Stimulated activated CD4-positive, alpha-beta T cell treated with anti-CD3 and anti-CD28 coated beads, Interleukin-1b, Interleukin-23, amount 100 ng/mL, for 24 hours (primary cell): ENCODE measurements around the gene ACVR1.
"Not testable (repeated sequence)": the region's sequence is repeated elsewhere in the genome, so short reads cannot be mapped to it uniquely, and the experiment has no call there.

Experiments used
- DNase-seq, 4 experiments: peaks; one replicate each; pipeline ENCODE4 v3.0.0-alpha.2; 2020; ENCODE audit warnings: low read depth in 4 of 4, low spot score in 1 of 4

ACVR1 gene

DNA sequence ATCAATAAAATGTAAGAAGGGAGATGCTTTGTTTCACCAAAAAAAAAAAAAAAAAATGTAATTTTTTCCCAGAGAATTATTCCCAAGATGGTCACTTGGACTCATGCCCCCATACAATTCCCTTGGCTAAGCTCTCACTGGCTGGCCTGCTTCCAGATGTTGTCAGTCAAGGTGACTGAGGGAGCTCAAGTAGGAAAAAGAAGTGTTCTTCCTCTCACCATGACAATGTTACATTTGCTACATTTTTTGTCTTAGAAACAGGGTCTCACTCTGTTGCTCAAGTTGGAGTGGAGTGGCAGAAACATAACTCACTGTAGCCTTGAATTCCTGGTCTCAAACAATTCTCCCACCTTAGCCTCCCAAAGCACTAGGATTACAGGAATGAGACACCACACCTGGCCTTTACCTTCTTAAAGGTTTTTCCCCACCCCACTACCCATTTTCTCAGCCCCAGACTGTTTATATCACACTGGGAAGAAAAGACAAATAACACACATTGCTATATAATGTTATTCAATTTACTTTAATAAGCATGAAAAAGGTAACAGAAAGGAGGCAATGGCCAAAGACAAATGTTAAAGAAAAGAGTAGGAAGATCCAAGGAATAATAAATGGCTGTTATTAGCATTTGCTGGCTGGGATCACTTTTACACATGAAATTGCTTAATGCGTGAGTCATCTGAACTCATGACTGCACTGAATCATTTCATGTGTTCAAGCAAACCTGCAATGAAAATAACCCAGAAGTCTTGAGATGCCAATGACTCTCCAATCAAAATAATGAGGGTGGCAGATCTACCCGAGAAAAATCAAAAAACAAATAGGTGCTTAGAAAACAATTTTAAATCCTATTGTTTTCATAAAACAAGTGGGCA, 45.2 kb downstream of the ACVR1 start:
- no peak for DNase-seq

DNA sequence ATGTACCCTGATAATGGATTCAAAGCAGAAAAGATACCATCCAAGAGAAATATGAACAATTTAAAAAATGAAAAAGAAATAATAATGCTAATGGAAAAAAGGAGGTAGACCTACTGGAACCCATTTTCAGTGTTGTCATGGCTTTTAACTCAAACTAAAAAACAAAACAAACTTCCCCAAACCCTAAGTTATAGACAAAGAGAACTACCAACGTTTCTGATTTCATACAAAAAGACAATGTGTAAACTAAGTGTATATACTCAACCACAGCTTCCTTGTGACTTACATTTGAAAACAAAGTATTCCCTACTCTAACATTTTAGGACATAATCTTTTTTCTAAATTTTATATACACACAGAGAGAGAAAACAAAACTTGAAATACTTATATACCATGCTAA, 45.9 kb downstream of the ACVR1 start:
- DNase-seq = no peak

- DNase-seq = no peak
Measured at GRCh38 chr2:157827377-157827776, 48.8 kb downstream of the ACVR1 start.

GRCh38 chr2:157826644-157827043, 49.5 kb downstream of the ACVR1 start:
- DNase-seq = not testable (repeated sequence)

DNA sequence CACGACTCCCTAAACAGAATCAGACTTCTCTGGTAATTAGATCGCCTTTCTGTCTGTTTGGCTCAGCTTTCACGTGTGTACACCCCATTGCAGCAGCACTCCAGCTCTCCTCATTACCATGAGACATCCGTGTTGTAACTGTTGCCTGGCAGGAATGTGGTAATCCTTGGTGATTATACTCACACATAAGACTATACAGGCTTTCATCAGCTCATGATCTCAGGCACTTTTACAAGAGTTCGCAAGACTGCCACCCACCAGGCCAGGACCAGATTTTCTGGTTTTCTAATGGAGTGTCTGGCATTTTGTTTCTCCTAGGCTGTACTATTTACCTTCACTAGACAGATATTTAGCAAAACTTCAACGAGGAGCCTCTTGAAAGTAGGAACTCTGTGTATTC, 50.2 kb downstream of the ACVR1 start:
- no peak for DNase-seq

GRCh38 chr2:157822993-157823392, 53.1 kb downstream of the ACVR1 start:
- DNase-seq = no peak

GRCh38 chr2:157822533-157822932, 53.6 kb downstream of the ACVR1 start:
- DNase-seq = no peak

DNA sequence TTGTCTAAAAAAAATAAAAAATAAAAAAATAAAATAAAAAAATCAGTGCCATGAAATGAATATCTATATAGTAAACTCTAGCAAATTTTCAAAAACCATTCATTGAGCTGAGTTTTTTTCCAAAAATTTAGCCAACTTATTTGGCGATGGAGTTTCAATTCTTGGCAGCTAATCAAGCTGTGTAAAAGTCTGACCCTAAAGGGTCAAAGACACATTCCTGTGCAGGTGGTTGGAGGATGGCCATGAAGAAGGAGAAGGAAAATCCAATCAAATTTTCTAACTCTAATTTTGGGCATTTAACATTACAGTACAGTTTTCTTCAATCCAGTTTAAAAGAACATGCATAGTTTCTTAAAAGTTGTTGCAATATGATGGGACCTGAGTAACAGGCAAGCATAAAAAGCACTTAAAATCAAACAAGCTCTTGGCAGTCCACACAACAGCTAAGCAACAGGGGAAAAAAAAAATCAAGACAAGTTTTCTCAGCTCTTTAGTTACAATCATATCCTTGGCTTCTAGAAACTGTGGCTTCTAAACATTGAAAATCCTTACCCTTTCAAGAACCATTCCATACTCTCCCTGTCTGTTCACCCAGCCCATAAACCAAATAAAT, 54.5 kb downstream of the ACVR1 start:
- no peak for DNase-seq

DNA sequence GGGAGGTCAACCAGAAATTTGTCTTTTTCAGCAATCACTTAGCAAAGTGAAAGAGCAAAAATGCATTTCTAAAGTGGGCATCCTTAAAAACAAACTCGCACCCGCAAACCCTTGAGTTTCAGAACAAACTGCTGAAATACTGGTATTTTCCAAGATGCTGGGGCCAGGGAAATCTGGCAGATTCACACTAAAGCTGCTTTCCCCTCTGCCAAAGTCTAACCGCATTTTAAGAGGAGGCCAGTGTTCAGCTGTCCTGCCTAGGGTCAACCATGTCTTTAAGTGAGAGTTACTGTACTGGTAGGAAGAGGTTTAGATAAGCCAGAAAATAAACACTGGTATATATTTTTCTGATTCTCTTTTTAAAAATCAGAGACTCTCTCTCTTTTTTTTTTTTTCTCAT, 55.9 kb downstream of the ACVR1 start:
- no peak for DNase-seq

DNA sequence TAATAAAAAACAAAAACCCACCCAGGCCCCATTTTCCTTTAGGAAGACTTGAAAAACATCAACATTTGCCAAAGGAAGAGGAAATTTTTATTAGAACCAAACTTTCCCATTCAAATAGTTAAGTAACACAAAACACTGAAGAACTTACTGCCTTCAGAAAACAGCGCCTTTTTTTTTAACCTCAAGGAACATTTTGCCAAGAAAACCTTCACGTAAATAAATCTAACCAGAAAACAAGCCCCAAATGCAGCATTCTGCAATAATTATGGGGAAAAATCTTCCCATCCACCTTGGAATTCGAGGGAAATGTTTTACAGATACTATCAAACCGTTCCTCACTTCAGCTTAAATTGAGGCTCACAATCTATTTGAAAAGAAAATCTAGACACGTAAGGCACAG, 56.4 kb downstream of the ACVR1 start:
- no peak for DNase-seq

DNA sequence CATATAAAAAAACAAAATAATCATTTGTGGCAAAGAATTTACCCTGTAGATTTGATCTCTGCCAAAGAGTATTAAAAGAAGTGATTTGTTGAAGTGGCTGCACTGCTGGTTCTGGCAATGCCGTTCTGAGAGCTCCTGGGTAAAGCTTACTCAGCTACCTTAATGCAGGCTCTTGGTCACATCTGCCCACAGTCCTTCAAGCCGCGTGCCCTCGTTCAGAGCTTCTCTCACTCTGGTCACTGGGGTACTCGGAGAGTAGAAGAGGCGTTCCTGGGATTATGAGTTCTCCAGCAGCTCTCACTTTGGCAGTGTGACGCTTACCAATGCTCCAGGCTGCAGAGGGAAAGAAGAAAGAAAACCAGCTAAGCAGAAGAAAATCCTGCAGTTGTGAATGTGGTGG, 57.9 kb downstream of the ACVR1 start:
- DNase-seq = no peak

- no peak for DNase-seq
Measured at GRCh38 chr2:157815421-157815820, 60.7 kb downstream of the ACVR1 start.

- no peak for DNase-seq
Measured at GRCh38 chr2:157813467-157813866, 62.7 kb downstream of the ACVR1 start.

GRCh38 chr2:157810037-157810436, 66.1 kb downstream of the ACVR1 start:
- DNase-seq = no peak

DNA sequence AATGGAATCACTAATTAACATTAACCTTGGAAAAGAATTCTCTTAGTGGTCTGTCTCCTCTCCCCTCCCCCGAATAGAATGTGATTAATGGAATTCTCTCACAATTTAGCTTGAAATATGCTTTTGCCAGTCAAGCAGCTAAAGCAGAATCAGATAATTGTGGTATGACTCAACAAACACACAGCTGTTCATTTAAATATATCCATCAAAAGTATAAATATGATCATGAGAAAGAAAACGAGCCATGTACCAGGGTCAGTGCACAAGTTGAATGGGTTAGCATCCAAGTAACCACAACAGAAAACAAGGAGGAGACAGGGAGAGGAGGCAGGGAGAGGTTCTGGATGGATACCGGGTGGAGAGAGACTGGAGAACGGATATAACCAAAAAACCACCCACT, 66.9 kb downstream of the ACVR1 start:
- DNase-seq = no peak

DNA sequence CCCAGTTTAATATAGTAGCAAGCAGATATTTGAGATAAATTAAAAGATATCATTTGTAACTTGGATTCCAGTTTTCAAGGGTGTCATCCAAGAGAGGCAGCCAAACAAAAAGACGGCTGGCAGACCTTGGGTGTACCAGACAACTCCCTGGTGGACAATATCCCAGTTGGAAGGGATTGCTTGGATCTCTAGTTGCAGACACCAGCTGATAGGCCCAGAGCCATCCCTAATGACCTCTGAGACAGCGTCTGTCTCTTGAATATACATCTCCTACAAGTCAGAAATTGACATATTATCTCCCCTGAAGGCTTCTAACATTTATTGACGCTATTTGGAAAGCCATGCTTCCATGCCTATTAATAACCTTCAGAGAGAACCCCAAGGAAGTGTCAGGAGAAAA, 67.7 kb downstream of the ACVR1 start:
- no peak for DNase-seq

GRCh38 chr2:157806426-157807077, 69.6 kb downstream of the ACVR1 start:
- DNase-seq = no peak

GRCh38 chr2:157805519-157805918, 70.6 kb downstream of the ACVR1 start:
- DNase-seq = no peak

- no peak for DNase-seq
Measured at GRCh38 chr2:157804355-157804754, 71.8 kb downstream of the ACVR1 start.

DNA sequence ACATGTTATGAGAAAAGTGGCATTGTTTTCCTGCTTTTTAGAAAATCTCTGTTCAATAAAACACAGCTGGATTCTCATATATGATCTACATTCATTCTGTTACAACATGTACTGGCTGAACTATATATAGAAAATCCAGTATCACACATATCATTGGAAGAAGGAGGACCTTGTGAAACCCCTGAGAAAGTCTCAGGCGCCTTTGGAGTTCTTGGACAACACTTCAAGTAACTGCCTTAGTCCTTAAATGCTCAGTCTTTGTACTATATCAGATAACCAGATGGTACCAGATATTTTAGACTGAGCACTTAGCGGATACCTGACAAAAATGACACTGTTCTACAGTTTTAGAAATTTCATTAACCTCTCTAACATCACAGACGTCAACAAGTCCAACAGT, 72.2 kb downstream of the ACVR1 start:
- no peak for DNase-seq

- DNase-seq = no peak
Measured at GRCh38 chr2:157803476-157803875, 72.7 kb downstream of the ACVR1 start.

DNA sequence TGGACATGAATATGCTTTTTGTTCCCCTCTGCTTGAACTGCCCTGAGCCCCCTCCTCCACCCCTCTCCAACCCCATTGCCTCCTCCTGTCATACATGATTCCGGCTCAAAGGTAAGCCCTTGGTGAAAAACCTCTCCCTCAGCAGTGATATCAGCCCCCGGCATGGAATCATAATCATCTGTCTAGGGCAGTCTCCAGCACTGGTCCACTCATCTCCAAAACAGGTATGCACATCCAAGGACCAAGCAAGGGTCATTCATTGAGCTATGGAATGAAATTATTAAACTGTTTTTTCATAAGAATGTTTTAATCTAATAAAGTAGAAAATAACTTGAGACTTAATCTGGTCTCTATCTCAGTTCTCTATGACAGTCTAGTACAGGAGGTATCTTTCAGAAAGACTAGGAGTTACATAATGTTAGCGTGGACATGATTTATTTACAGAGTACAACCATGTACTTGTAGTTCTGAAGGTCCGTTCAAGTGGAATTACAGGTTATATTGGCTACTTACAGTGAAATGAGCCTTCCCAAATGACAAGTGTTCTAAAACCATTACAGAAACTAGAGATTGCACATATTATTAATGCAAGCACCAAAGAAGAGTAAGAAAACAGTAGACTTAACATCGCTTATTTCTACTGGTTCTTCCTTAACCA, 75.2 kb downstream of the ACVR1 start:
- no peak for DNase-seq
